Kidney glomerular epithelial cell (primary cell): ENCODE data around the gene FADS3.

ENCODE experiments used
- DNase-seq: peaks from one replicate; lab custom pipeline; 2025; lab: John Stamatoyannopoulos, UW

FADS3 gene

GRCh38 chr11:61834278-61835048 lies 56.9 kb downstream of the FADS3 start:
- DNase-seq = no peak

- no peak for DNase-seq
These were observed 57.4 kb downstream of the FADS3 start for GRCh38 chr11:61833926-61834277.

GRCh38 chr11:61833471-61833870 lies 57.9 kb downstream of the FADS3 start:
- no peak for DNase-seq

- no peak for DNase-seq
These were observed 58.6 kb downstream of the FADS3 start for GRCh38 chr11:61832754-61833153.

- DNase-seq = no peak
These were observed 59.1 kb downstream of the FADS3 start for GRCh38 chr11:61832207-61832606.

GRCh38 chr11:61830237-61831105 lies 60.9 kb downstream of the FADS3 start:
- no peak for DNase-seq

- DNase-seq = no peak
These were observed 61.5 kb downstream of the FADS3 start for GRCh38 chr11:61829806-61830205.

GRCh38 chr11:61828629-61829407 lies 62.5 kb downstream of the FADS3 start:
- no peak for DNase-seq

GRCh38 chr11:61828379-61828628 lies 63.0 kb downstream of the FADS3 start:
- DNase-seq = no peak

GRCh38 chr11:61827571-61828378 lies 63.6 kb downstream of the FADS3 start, which contains the start of gene FADS2:
FADS2 (plus strand) TSS chr11:61828300; CDS start chr11:61828391, 91 bp downstream.
- peak; percentile 82 for DNase-seq

GRCh38 chr11:61826930-61827570 lies 64.3 kb downstream of the FADS3 start:
- DNase-seq = no peak
